Endothelial cell of hepatic sinusoid (primary cell): Measurements from ENCODE around the gene WWOX.

ENCODE experiments used
- in situ Hi-C: cut with HindIII; loops from 2 replicates; pipeline ENCODE4 v1.10.0; 2017; ENCODE audit warnings: low sequenced_read_pairs

Gene WWOX

GRCh38 chr16:78487471-78487870 lies 388.0 kb downstream of the WWOX start:
- in situ Hi-C loops = no loop called here

- in situ Hi-C loops = no loop called here
Observed at GRCh38 chr16:78489072-78489471, 389.6 kb downstream of the WWOX start.

- in situ Hi-C loops = no loop called here
Observed at GRCh38 chr16:78489631-78490030, 390.2 kb downstream of the WWOX start.

- in situ Hi-C loops = no loop called here
Observed at GRCh38 chr16:78490431-78490830, 391.0 kb downstream of the WWOX start.

- in situ Hi-C loops = no loop called here
Observed at GRCh38 chr16:78490847-78491246, 391.4 kb downstream of the WWOX start.

- in situ Hi-C loops = no loop called here
Observed at GRCh38 chr16:78493573-78493972, 394.1 kb downstream of the WWOX start.

- in situ Hi-C loops = no loop called here
Observed at GRCh38 chr16:78494105-78494504, 394.7 kb downstream of the WWOX start.

GRCh38 chr16:78494674-78495073 lies 395.2 kb downstream of the WWOX start:
- in situ Hi-C loops = no loop called here

- in situ Hi-C loops = no loop called here
Observed at GRCh38 chr16:78496189-78496588, 396.7 kb downstream of the WWOX start.

- in situ Hi-C loops = no loop called here
Observed at GRCh38 chr16:78499399-78499798, 399.9 kb downstream of the WWOX start.

GRCh38 chr16:78500659-78501270 lies 401.3 kb downstream of the WWOX start:
- in situ Hi-C loops = no loop called here

GRCh38 chr16:78501744-78502143 lies 402.3 kb downstream of the WWOX start:
- in situ Hi-C loops = no loop called here

GRCh38 chr16:78502812-78503350 lies 403.4 kb downstream of the WWOX start:
- in situ Hi-C loops = no loop called here

- in situ Hi-C loops = no loop called here
Observed at GRCh38 chr16:78503602-78504001, 404.1 kb downstream of the WWOX start.

GRCh38 chr16:78504401-78504851 lies 405.0 kb downstream of the WWOX start:
- in situ Hi-C loops = no loop called here

- in situ Hi-C loops = no loop called here
Observed at GRCh38 chr16:78505036-78505435, 405.6 kb downstream of the WWOX start.

- in situ Hi-C loops = no loop called here
Observed at GRCh38 chr16:78505544-78506366, 406.3 kb downstream of the WWOX start.

GRCh38 chr16:78506367-78507193 lies 407.1 kb downstream of the WWOX start:
- in situ Hi-C loops = no loop called here

- in situ Hi-C loops = no loop called here
Observed at GRCh38 chr16:78507576-78507975, 408.1 kb downstream of the WWOX start.

GRCh38 chr16:78509965-78510364 lies 410.5 kb downstream of the WWOX start:
- in situ Hi-C loops = no loop called here

GRCh38 chr16:78510496-78510895 lies 411.0 kb downstream of the WWOX start:
- in situ Hi-C loops = no loop called here
